Epidermal melanocyte (primary cell): ENCODE measurements around the gene SOX5.
"Not testable (repeated sequence)": the region's sequence is repeated elsewhere in the genome, so short reads cannot be mapped to it uniquely, and the experiment has no call there.

ENCODE experiments used
- DNase-seq: peaks from one replicate; pipeline ENCODE4 v3.0.0; 2011; ENCODE audit warnings: low spot score; ENCODE audit not compliant: insufficient read length

SOX5 gene

DNA sequence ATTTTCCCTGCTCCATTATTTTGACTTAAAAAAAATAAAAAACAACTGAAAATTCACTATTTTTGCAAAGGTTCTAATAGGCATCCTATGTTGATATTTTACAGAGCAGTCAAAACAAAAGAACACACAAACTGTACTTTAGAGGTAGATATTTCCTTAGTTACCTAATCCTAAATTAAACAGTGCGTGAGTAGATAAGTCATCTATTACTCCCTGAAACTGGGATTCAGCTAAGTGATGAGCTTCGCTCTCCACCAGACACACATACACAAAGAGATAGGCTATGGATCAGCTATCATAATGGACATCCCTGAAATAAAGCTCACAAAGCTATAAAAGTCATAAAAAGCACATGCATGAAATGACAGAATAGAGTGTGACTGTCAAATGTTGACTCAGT lies 398.7 kb downstream of the SOX5 start:
- DNase-seq: no peak

DNA sequence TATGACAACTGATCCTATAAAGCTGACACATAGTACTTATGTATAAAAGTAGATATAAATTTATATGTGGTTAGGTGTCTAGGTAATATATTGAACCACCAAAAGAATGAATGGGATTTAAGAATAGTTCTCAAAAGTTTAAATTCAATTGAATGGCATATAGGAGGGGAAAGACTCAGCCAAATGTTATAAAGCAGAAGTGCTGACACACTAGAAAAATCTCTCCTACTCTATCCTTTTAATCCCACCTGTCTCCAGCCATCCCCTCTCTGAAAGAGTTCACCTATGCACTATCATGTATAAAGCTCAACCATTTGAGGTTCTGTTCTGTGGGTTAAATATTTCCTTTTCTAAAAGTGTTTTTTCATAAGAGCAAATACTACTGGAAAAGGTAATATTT lies 400.7 kb downstream of the SOX5 start:
- no peak for DNase-seq

DNA sequence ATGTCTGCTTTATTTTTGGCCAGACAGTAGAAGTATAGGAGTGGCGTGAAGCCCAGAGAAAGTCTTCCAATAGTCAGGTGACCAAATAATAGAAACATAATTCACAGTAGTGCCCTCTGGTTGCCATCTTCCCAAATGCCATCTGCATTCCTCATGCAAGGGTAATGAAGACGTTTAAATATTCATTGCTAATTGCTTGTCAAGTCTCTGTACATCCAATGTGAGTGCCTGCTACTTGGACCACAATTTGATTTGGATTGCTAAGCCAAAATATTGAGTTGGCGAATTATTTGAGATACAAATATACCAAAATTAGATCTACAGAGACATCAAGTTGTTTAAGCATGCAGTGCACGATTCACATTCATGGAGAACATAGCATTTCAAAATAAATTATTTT lies 402.7 kb downstream of the SOX5 start:
- no peak for DNase-seq

DNA sequence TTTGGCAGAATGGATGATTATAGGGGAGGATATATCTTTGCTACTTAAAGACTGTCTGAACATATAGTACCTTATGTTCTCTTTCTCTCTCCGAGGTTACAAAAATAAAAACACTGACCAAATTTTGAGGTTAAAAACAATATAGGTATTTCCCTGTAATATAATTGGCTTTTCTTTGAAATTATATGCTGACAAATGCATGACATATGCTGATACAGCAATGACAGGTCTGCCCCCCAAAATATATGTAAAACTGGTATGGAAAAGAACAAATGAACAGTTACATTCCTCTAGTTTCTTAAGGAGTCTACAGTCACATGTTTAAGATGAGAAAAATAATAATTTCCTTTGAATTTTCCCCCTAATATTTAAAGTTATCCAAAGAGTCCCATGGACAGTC lies 405.7 kb downstream of the SOX5 start:
- DNase-seq: no peak

DNA sequence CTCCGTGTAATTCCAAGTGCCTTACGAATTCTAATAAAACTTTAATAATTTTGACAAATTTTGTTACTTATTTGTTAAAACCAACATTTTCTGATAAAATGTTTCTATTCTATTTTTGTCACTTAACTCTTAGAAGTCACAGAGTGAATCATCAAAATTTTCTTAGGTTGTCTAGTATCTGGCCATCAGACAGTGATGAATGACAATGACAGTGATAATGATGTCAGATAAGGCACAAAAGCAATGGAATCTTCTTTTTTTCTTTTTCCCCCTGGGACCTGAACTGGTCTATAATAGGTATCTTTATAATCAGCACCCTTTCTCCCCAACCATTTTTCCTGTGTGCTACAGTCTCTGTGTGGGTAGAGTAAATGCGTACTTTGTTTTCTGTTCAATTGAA lies 407.3 kb downstream of the SOX5 start:
- no peak for DNase-seq

DNA sequence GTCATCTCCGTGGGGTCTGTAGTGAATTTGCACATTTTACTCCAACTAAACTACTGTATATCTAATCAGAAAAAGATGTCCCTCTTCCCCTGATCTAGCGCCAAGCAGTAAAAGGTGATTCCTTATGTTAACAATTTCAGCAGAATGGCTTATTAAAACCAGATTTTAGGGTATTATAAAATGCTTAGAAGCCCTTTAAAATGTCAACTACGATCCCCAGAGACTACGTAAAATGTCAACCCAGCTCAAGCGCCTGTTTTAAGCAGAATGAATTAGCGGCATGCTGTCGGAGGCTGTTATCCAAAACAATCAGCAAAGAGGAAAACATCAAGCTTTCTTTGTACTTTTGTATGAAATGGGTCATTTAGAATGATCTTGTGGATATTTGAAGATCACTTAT lies 408.9 kb downstream of the SOX5 start:
- no peak for DNase-seq

DNA sequence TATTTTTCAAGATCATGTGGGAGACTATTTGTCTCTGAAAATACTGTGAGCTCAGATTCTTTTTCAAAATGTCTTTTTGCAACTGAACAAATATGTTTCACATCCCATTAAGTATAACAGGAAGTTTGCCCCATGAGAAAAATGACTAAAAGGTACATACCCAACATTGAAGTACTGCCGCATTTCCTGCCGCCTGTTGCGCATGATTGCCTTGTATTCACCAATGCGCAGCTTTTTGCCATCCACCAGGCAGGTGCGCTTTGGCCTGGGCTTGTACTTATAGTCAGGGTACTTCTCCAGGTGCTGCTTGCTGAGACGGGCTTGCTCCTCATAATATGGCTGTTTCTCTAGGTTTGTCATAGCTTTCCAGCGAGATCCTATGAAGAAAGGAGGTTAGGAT lies 413.2 kb downstream of the SOX5 start:
- DNase-seq: no peak

DNA sequence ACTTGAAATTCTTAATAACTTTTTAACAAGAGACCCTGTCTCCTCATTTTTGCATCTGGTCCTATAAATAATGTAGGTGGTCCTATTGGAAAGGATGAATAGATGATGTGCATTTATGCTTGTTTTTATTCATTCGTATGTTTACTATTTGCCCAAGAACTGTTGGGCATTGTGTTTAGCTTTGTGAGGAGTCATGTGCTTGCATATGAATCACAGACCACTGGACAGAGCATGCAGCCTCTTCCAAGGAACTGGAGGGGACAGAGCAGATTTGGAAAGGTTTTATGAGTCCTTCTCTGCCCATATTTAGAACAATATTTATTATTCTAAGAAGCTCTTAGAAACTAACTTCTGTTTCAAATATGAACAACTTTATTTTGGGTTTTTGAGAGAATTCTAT lies 414.0 kb downstream of the SOX5 start:
- no peak for DNase-seq

DNA sequence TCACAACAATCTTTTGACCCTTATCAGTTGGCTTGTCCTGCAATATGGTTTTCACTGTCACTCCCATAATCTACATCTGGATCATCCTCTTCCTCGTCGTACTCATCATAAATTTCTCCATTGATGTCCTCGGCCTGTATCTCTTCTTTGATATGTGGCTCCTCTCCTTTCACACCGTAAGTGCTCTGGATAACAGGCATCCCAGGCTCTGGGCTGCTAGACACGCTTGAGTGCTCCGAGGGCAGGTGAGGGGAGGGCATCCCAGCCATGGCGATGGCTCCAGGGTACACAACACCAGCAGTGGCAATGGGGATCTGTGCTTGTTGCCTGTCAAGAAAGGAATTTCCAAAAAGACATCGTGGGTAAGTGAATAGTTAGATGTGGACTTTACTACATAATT lies 415.3 kb downstream of the SOX5 start:
- DNase-seq: no peak

DNA sequence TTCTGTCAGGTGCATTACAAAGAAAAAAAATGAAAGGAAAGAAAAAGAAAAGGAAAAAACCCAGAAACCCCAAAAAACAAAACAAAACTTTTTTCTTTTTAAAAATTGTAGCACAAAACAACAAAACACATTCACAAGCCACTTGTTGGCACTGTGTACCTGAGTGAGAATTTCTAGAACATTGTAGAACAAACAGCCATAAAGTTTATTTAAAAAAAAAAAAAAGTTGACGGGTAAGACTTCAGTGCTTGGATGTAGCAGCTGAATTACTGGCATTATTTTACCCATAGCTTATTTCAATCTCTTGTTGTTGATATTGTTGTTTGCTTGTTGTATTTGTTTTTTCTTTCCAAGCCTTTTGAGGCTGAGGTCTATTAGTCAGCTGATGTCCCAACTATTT lies 415.8 kb downstream of the SOX5 start:
- no peak for DNase-seq

DNA sequence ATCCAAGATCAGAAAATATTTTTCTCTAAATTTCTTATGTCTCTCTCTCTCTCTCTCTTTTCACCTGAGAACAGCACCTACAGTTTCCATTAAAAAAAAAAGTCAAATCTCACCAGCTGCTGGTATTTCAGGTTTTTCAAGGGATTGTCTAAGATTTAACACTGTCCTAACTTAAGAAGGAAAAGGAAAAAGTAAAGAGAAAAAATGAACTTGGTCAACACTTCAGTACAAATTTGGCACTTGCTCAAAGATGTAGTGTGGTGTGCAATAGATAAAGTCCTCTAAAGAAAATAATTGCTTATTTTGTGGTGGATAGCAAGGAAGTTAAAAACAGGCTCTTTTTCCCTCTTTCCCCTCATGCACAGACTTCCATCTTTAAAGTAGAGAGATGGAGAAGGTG lies 416.2 kb downstream of the SOX5 start:
- DNase-seq: no peak

DNA sequence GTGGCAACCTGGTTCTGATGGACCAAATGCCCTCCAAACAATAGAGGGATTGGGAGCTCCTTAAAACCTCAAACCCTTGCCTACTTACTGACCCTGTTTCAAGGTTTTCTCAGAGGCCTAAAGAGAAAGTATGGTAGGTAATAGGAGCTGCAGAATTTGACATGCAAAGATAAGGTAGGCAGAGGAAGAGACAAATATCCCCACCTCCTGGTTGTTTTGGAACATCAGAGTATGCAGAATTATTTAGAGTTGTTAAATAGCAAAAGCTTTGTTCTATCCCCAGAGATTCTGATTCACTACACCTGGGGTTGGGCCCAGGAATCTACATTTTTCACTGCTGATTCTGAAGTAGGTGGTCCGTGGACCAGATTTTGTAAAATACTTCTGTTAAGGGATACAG lies 421.2 kb downstream of the SOX5 start:
- DNase-seq: no peak

DNA sequence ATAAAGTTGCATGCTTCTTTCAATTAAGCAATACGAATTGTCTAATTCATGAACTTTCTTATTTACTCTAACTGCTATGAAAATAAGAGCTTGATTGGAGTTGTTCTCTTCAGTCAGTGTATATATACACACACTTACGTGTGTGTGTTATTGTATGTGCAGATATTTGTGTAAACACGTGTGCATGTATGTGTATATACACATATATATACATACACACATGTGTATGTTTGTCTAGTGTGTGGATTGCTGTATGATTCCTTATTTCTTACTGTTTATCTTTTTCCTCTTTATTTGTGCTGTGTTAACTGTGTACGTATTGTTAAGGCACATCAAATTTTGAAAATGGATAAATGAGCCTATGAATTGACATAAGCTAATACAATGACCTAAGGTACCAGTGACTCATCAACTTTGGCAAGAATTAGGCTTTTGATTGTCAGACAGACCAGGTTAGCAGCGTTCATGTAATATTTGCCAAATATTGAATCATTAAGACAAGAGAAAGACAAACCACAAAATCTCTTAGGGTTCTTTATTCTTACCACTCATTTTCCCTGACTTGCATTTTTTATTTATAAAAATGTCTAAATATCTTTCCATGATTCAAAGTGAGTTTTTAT lies 423.9 kb downstream of the SOX5 start:
- no peak for DNase-seq

DNA sequence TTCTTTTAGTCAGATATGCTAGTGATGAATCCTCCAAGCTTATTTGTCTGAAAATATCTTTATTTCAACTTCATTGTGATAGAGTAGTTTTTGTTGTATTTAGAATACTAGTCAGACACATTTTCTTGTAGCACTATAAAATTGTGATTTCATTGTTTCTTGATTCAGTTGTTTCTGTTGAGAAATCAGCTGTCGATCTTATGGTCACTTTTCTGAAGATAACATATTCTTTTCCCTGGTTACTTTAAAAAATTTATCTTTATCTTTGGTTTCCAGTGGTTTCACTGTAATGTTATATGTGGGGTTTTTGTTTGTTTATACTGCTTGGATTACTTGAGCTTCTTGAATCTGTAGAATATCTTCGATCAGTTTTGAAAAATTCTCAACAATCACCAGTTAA lies 426.1 kb downstream of the SOX5 start:
- no peak for DNase-seq

DNA sequence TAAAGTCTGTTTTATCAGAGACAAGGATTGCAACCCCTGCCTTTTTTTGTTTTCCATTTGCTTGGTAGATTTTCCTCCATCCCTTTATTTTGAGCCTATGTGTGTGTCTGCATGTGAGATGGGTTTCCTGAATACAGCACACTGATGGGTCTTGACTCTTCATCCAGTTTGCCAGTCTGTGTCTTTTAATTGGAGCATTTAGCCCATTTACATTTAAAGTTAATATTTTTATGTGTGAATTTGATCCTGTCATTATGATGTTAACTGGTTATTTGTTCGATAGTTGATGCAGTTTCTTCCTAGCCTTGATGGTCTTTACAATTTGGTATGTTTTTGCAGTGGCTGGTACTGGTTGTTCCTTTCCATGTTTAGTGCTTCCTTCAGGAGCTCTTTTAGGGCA lies 430.0 kb downstream of the SOX5 start:
- not testable (repeated sequence) for DNase-seq

DNA sequence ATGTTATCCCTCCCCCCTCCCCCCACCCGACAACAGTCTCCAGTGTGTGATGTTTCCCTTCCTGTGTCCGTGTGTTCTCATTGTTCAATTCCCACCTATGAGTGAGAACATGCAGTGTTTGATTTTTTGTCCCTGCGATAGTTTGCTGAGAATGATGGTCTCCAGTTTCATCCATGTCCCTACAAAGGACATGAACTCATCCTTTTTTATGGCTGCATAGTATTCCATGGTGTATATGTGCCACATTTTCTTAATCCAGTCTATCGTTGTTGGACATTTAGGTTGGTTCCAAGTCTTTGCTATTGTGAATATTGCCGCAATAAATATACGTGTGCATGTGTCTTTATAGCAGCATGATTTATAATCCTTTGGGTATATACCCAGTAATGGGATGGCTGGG lies 433.7 kb downstream of the SOX5 start:
- not testable (repeated sequence) for DNase-seq

DNA sequence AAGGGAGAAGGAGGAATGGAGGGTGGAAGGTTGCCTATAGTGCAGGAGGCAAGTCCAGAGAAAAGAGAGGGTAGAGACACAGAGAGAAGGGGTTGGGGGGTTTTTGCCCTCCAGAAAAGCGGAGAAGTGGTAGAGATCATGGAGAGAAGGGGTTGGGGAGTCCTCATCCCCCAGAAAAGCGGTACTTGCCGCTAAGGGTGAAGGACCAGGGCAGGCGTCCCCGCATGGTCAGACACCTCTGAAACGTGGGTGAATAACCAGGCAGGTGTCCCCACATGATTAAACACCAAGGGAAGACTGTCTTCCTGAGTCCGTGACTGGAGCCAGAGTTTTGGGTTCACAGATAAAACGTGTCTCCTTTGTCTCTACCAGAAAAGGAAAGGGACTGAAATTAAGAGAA lies 439.0 kb downstream of the SOX5 start:
- DNase-seq: no peak

DNA sequence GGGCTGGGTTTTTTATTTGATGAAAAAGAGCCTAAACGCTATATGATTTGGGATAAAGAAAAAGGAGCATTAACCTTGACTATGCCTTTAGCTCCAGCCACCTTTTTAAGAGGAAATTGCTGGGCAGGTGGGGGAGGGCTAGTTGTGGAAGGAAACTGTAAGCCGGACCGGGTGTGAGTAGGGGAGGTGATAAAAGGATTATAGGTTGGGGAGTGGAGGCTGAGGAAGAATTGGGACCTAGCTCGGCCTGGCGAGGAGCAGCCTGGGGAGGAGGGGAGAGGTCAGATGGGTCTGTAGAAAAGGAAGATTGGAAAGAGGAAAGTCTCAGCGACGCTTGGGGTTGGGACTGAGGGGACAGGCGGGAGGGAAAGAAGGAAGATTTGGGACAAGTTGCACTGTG lies 439.6 kb downstream of the SOX5 start:
- not testable (repeated sequence) for DNase-seq

DNA sequence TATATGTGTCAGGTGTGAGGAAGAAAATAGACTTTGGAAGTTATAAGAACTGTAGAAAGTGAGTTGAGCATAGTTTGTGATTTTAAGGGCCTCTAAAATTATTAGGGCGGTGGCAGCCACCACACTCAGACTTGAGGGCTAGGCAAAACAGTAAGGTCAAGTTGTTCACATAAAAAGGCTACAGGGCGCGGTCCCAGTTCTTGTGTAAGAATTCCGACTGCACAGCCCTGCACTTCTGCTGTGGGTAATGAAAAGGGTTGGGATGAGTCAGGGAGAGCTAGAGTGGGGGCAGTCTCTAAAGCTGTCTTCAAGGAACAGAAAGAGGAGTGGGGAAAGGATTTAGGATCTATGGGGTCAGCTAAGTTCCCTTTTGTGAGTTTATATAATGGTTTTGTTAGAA lies 441.7 kb downstream of the SOX5 start:
- DNase-seq: not testable (repeated sequence)

DNA sequence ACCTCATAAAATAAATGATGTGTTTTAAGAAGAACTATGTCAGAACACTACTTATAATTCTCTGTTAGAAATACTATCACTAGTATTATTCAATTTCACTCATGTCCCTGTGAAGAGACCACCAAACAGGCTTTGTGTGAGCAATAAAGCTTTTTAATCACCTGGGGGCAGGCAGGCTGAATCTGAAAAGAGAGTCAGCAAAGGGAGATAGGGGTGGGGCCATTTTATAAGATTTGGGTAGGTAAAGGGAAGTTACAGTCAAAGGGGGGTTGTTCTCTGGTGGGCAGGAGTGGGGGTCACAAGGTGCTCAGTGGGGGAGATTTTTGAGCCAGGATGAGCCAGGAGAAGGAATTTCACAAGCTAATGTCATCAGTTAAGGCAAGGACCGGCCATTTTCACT lies 443.7 kb downstream of the SOX5 start:
- not testable (repeated sequence) for DNase-seq

DNA sequence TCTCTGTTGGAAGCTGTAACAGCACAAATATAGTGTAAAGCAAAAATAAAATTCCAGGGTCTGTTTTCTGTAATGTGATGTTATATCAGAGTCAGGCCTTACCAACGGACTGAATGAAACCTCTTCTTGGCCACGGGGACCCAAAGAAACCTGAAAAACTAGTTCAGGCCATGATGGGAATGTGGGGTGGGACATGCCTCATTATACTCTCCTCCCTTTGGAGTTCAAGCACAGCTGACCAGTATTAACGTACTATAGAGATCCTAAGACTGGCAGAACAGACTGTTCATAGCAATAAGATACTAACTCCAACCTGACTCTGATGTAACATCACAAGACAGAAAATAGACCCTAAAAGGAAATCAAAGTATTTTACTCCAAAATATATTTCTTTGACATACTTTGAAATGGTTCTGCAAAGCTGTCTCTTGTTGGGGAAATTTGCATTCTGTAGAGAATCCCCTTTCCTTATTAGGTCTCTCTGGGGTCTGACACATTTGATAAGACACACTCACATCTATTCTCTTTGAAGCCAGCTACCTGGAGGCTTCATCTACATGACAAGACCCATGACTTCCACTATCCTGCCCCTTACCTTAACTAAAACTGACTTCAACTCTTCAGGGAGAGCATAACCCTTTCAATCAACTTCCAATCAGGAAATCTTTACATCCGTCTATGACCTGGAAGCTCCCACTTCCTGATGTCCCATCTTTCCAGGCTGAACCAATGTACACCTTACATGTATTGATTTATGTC lies 444.6 kb downstream of the SOX5 start:
- no peak for DNase-seq

DNA sequence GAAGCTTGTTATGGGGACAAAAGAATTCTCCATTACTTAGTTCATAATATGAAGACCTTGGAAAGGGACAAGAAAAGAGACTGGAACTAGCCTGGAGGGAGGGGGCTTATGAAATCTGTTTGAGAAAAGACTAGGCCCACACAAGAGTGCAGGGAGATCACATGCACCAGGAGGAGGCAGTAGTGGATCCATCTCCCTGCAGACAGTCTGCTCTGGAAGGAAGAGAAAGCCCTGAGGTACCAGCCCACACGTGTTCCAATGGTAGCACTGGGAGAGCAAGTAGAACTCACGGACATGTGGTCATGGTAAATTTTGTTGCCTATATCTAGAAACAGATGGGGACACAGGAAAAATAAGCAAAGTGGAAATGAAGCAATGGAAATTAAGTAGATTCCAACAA lies 445.4 kb downstream of the SOX5 start:
- DNase-seq: no peak

DNA sequence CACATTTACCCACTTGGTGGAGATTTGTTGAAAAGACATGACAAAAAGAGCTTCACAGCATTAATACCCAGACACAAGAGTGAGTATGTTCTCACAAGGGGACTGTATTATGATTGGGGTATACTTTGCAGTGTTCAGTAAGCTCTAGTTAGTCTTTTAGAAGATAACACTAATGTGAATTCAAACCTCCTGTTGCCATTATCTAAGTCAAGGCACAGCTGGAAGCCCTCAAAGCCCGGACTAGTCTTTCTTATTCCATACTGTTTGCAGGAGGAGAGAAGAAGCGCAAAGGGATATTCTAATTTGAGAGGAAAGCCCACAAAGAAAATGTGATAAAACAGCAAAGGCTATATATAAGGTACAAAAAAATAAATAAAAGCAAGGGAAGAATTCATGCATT lies 445.9 kb downstream of the SOX5 start:
- DNase-seq: no peak
